ENCODE data around the gene ARL15.
"Not testable (repeated sequence)": the region's sequence is repeated elsewhere in the genome, so short reads cannot be mapped to it uniquely, and the experiment has no call there.

Gene ARL15

DNA sequence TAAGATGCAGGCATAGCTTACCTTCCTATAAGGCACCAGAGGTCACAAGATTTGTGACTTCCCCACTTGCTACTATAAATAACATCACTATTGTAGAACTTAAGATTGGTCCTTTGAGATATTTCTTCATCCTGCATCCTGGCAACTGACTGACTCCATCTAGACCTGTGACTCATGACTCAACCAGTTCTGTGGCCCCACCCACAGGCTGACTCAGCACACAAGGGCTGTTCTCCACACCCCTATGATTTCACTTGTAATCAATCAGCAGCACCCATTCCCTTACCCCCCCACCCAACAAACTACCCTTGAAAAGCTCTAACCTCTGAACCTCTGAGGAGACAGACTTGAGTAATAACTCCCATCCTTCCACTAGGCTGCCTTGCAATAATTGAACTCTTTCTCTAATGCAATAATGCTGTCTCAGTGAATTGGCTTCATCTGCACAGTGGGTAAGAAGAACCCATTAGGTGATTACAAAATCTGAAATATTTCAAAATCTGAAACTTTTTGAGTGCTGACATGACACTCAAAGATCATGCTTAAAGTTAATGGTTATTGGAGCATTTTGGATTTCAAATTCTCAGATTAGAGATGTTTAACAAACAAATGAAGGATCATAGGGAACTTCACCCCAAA lies 296.7 kb downstream of the ARL15 start:
- DNase-seq: peak; percentile 39

DNA sequence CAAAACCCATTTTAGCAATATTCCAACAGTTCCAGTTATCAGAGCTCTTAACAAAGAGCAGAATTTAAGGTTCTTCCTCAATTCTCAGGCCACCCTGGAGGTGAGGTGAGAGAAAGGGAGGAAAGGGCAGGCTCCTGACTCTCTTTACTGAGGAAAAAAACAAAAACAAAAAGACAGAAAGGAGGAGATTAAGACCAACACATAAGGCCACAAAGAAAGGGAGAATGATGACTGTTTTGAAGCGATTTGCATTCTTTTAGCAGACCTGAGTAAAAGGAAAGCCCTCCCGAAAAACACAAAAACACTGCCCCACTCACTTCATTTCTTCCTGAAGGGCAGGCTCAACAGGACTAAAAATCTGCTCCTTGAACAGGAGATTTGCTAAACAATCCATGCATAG lies 300.5 kb downstream of the ARL15 start:
- DNase-seq: no peak

DNA sequence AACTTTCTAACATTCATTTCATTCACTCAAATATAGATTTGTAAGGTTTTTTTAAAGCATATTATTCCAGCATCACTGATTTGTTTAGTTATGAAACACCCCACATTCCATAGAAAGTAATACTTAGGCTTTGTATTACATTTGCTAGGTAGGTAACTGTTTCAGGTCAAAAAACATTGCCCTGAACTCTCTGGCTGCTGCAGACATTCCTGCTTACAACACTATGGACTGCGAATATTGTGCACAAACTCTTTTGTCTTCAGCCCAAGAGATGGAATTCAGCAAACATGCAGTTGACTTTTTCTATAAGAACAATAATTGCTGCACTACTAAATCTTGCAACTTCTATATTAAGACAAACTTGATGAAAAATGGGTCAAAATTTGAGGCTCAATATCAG lies 301.0 kb downstream of the ARL15 start:
- no peak for DNase-seq

DNA sequence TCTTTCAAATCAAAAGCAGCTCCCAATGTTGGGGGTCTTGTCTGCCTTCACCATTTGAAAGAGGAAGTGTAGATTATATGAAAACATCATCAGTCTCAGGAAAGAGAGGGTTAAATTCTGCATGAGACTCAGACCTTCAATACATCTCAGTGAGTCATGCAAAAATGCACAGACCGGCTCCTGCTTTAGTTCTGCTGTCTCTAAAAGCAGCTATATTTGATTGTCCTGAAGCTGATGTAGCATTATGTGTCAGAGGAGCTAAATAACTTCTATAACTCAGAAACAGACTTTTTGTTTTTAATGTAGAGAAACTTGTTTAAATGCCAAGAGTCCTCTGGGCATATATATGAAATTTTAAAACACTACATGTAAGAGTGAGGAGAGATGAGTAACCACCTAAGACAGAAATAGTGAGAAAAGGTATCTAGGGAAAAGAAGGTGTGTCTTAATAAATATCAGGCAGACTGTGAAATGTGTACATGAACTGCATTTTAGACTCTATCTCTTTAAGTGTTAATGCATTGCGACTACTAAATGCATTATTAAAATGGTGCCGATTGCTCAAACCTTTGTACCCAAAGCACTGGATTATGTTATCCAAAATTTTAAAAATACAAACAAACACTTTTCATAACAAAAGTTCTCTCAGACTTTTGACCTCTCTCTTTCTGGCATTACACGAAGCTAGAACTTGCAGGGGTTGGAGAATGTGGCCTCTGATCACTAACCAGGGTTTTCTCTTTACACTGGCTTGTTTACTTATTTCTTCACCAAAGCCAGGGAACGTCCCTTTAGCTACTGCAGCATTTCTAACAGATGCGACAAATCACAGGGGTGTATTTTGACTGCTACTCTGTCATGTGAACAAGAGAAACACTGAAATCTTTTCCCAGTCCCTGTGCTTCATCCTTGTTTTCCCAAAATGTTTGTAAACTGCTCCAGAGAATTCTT lies 302.3 kb downstream of the ARL15 start:
- no peak for DNase-seq

DNA sequence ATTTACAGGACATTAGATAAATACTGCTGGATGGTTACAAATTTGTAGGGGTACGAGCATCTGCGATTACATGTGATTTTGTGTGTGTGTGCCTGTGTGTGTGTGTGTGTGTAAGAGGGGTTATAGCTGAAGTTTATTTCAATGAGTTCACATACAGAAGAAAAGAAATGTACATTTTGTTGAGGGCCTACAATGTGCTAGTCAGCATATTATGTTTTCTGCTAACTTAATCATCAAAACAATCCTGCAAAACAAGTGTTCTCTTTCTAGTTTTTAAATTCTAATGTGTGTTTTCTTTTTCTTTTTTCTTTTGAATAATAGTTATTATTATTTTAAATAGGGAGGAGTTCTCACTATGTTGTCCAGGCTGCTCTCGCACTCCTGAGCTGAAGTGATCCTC lies 305.7 kb downstream of the ARL15 start:
- no peak for DNase-seq

DNA sequence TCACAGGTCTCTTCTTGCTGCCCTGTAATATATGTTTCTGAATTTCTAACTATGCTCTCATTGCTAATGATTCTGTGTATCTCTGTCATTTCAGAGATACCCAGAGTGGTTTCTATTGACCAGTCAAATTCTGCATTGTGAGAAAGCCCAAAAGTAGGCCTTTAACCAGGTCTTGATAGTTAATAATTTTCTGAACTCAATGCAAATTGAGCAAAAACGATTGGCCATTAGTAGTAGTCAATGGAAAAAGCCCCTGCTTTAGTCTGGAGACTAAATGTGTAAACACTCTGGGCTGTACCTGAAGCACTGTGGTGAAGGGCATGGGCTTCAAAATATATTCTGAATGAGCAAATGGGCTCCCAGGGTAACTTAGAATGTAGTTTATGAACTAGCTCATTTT lies 307.6 kb downstream of the ARL15 start:
- no peak for DNase-seq

GRCh38 chr5:54001976-54002775 lies 308.2 kb downstream of the ARL15 start:
- DNase-seq: no peak

DNA sequence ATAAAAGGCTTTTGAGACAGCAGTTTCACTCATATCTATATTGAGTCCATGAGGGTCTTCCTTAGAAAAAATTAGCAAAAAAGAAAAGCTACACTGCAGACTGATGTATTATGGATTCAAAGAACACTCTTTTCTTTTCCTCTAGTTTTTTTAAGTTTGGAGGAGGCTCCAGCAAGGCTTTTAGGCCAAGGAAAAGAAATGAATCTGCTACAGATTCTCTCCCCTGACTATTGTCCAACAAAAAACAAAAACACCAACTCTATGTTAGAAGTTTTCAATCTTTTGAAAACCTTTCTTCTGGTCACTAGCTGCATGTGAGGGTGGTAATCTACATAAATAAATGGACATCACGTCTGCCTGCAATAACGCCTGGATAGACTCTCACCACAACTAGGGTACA lies 310.4 kb downstream of the ARL15 start:
- DNase-seq: no peak

DNA sequence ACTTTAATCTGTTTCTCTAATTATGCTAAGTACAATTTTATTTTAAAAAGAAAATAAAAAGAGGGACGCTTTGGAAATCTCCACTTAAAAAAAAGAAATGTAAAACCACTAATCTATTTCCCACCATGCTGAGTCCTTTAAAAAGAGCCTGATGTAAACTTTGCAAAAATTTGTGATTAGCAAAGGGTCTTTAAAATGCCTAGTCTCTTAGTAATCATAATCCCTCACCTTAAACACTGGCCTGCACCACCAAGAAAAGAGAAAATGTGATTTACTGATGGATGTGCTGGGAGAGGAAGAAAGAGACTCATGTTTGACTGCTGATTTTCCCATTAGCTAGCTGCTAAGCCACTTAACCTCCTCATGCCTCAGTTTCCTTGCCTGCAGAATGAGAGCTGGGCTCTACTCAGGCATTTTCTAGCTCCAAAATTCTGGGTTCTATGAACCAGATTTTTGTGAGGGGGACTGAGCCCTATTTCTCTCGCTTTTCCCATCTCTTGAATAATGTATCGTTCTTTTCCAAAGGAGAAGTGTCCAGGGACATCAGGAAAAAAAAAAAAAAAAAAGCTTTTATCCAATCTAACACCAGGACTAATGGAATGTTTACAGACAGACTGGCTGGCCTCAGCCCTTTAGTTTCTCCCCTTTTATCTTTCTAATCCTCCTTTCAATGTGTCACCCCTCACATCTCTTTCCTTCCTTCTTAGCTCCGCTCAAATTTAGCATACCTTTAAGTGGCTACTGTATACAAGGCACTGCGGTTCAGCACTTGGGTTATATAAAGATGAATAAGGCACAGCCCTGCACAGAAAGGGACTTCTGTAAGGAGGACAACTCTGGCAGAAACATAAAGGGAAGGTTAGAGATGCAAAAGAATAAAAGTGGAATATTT lies 312.4 kb downstream of the ARL15 start:
- DNase-seq: no peak

DNA sequence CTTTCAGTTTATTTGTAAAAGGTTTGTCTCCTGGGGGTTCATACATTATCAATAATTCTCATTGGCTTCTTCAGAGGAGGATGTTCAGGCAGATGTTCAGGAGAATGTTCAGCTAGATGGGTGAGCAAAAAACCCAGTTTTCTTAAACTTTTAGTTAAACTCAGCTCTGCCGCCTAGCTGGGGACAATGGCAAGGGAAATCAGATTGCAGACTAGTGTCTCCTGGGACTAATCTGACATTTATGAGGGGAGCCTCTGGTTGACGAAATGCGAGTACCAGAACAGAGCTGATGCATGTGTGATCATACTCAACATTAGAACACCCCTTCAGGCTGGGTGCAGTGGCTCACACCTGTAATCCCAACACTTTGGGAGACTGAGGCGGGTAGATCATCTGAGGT lies 314.4 kb downstream of the ARL15 start:
- no peak for DNase-seq

DNA sequence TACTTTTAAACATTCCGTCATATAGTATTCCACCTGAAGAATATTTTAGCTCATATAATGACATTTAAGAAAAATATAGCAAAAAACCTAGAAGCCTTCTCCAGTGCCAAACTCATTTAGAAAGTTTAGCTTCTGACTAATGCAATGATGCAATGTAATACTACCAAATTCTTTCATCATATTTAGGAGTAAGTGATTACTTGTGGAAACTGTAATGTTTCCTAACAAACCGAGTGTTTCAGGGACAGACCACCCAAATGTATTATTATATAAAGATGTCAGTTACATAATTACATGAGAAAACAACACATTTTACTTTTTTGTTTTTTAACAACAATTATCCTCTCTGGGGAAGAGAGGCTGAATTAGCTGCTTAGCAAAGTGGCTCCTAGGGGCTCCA lies 316.2 kb downstream of the ARL15 start:
- DNase-seq: no peak

DNA sequence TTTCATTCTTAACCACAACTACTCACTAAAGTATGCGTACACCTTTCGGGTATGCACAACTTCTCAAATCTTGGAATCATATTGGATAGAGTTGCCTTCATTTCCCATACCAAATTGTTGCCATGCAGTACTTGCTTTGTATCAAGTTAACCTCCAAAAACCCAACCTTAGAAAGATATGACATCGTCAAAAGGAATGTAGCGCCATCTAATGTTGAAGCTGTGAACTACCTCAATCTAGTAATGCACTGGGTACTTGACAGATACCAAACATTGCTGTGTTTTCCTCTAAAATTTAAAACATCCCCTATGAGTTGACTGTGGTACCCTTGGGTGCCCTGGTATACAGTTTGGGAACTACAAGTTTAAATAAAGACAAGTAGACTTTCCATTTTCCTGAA lies 318.4 kb downstream of the ARL15 start:
- no peak for DNase-seq

- DNase-seq: no peak
Measured at GRCh38 chr5:53987101-53987500, 323.3 kb downstream of the ARL15 start.

DNA sequence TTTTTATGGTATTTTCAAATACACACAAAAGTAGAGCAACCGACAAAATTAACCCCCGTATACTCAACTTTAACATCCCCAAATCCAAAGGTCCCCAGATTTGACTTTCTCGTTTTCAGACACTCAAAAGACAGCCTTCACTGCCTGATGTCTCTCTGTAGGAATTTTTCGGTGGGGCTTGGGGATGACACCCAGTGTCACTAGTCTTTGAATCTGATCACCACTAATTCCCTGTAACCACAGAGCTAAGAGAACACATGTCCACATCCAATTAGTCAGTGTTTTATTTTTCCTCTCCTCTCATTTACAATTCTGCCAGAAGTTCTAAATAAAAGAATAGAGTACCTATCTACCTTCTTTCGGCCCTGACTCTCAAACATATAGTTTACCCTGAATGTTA lies 324.6 kb downstream of the ARL15 start:
- no peak for DNase-seq

- no peak for DNase-seq
Measured at GRCh38 chr5:53984971-53985370, 325.4 kb downstream of the ARL15 start.

DNA sequence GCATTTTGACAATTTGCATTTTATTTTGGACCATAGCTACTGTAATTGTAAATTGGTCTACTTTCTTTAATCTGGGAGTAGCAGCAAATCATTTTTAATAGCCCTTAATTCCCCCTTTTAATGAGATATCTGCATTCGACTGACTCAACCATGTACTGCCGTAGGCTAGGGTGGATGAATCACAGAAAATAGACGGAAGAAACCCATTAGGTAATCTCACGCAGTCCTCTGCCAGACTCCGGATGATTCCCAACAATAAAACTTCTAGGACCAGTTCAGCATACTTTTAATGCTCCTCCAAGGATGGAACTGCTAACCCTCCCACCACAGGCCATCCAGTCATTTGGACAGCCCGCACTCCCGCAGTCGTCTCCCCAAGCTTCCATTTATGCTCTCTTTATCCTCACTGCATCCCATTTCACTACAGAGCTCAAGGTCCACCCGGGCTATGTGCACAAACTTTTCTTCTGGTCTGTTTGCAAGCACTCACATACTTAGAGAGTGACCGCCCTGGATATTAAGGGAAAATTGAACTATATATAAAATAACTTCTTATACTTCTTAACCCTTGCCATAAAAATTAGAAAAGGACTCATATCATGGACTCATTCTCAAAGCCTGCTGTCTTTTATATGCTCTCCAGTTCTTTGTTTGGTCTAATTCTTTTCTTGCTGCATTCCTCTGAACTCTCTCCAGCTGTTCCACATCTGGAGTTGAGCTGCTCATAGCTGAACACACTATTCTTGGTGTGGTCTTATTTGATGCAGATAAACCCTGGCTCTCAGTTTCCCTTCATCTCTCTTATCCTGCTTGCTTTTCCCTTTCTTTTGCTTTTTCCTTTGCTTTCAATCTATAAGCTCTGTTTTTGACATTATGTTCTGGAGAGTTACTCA lies 326.6 kb downstream of the ARL15 start:
- no peak for DNase-seq

DNA sequence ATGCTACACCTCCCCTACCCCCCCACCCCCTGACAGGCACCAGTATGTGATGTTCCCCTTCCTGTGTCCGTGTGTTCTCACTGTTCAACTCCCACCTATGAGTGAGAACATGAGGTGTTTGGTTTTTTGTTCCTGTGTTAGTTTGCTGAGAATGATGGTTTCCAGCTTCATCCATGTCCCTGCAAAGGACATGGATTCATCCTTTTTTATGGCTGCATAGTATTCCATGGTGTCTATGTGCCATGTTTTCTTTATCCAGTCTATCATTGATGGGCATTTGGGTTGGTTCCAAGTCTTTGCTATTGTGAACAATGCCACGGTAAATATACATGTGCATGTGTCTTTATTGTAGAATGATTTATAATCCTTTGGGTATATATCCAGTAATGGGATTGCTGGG lies 328.1 kb downstream of the ARL15 start:
- not testable (repeated sequence) for DNase-seq

DNA sequence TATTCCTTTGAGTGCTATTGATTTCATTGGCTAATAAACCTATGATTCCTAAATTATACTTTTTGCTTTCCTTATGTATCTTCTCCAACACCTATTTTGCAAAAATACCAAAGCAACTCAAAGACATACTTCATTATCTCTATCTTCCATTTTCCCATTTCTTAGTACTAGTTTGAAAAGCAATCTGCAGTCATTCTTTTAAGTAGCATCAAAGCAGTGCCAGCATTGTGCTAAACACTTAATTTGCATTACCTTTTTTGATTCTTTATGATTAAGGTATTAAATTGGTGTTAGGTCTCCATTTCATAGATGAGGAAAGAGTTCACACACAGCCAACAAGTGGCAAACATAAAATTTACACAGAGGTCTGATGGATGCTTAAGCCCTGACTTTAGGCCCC lies 330.3 kb downstream of the ARL15 start:
- no peak for DNase-seq

- DNase-seq: no peak
Measured at GRCh38 chr5:53974021-53974420, 336.4 kb downstream of the ARL15 start.

- no peak for DNase-seq
Measured at GRCh38 chr5:53972314-53972713, 338.1 kb downstream of the ARL15 start.

DNA sequence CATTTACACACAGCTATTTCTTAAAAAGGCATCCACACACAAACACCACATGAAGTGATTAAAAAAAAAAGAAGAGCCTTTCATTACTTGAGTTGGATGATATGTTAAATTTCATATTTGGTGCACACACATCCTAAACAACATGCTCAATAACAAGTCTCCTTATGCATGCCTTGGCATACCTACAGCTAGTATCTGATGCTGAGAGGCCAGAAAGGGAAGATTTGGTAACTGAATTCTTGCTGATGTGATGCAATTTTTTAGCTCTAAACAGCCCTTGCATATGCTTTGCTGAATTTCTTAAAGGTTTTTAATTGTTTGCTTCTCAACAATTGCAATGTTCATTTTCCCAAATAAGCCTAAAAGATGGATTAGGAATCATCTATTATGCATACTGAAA lies 338.8 kb downstream of the ARL15 start:
- DNase-seq: no peak

DNA sequence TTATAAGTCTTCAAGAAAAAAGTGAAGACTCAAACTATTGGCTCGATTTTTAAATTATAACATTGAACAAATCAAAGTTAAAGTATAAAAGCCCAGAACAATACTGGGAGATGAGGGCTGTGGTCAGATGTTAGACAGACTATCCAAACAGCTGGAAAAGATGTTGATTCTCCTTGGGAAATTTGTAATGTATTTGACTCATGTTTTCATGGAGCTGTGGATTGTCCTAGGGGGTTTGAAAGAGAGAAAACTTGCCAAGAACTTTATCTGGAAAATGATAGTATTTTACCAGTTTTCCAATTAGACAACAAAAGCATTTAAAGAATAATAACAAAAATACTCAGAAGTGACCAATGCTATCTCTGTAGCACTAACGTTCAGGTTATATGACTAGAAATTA lies 339.2 kb downstream of the ARL15 start:
- no peak for DNase-seq
